ENCODE data around the gene TCEA2. TPM values are rescaled to one million over a fixed set of nuclear protein-coding genes. Genes with fewer than 3 reads are reported as not detected.

TCEA2 gene
- total and polyA plus RNA-seq, 2 of the 13 experiments (the other 11 are each of a cell fraction or from before 2014, with no cell fraction given), result 28.1 to 33.7 TPM

DNA sequence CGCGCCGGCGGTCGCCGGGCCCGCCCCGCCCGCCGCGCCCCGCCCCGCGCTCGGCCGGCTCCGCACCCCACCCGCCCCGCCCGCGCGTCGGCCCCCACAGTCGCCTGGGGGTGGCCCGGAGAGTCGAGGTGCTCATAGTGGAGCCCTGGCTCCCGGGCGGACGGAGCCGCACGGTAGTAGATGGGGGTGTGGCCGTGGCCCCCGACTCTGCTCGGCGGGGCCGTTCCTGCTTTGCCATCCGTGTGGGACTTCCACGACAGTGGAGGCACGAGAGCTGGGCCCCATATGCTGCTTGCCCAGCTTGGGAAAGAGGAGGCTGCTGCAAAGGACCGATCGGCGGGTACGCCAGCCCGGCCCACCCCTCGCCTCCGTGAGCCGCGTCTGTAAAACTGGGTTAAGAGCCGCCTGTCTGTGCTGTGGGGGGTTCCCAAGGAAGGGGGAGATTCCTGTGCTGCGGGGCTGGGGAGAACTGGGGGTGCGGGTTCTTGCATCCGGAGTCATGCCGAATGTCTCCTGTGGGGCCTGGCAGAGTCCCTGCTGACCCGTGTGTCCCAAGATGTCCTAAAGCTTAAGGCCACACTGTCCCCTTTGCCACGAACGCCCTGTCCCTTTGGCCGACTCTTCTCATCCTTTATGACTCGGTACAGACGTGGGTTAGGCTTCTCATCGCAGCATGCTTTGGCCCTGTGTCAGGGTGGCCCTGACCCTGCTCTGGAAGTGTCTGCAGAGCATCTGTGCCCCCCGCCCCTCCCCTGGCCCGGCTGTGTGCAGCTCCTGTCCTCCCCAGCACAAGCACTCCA lies 17.2 kb downstream of the TCEA2 start, which contains the start of gene OPRL1:
Gene OPRL1, plus strand, starts transcription at position 70 of the 800 bp plus-strand sequence. CDS start 12,639 bp downstream, outside the sequence.
- H3K9me3 ChIP-seq (ENCODE audit: low read length), result no peaks in the 10 kb centered on the region
- no peaks in the 10 kb centered on the region for H3K79me2 ChIP-seq (ENCODE audit: insufficient read depth, low read length)
- intact Hi-C loops (cut with micrococcal nuclease; ENCODE audit: unreplicated experiment) (loop anchor here (2.0 kb wide), 1 partner anchor 15 kb away; no protein-coding TSS in a partner anchor), in situ Hi-C loops (cut with HindIII; ENCODE audit: extremely low pct_ligation_motif_present, low pct_unique_long_range_greater_than_20kb) (loop anchor here (5.0 kb wide), 1 partner anchor 37 kb away; no protein-coding TSS in a partner anchor)
- CTCF ChIA-PET (ENCODE audit: low intra/inter-chr PET ratio, low total read pairs), result no interaction called here
- H3K9ac ChIP-seq (ENCODE audit: insufficient read depth, low read depth, low read length), result peak within 1 kb of the TSS; percentile 78
- H3K27me3 ChIP-seq (ENCODE audit: control insufficient read depth in 1 of 2, insufficient read depth in 2 of 2, low read length in 2 of 2), result peaks cover 11 to 22% of the 10 kb centered on the region in 2 experiments
- peaks cover 9% of the 10 kb centered on the region; the same call in 1 of the 2 replicates for H4K20me1 ChIP-seq (ENCODE audit: insufficient read depth, low read length)
- peak; percentile 14 for ATAC-seq
- peak within 1 kb of the TSS; percentile 99 for H3K4me2 ChIP-seq (ENCODE audit: low read depth, low read length)
- no peaks in the 10 kb centered on the region for H3K36me3 ChIP-seq (replicated peaks in 1 of 2; ENCODE audit: control insufficient read depth in 1 of 2, insufficient read depth in 2 of 2, low read length in 2 of 2)
- WGBS (ENCODE audit: low lambda C conversion rate), result 3% methylated on average over 14 of the region's 62 CpGs
- peak within 1 kb of the TSS; percentile 35 for H3K27ac ChIP-seq (ENCODE audit: extremely low read length, insufficient read depth, low read length)
- BruUV-seq (replicated peaks), result no TSS peak
- no peak for FAIRE-seq
- peaks cover 63% of the 10 kb centered on the region for H3K4me1 ChIP-seq (ENCODE audit: insufficient read depth, low read length)
- POLR2A ChIA-PET, result interaction anchor here (0.7 to 4.9 kb wide), 10 partner anchors 10 to 1522 kb away, joined by 3 to 25 read pairs (median 4); partner anchors contain the start of genes C20orf204, PCMTD2, TCEA2 and UCKL1
- no peak within 1 kb of the TSS for H2AFZ ChIP-seq (ENCODE audit: low read length)
- DNase-seq (ENCODE audit: low spot score), result no peak
- H3K4me3 ChIP-seq (replicated peaks in 1 of 3; ENCODE audit: insufficient read depth in 1 of 3, low read depth in 2 of 3, low read length in 3 of 3), result peak within 1 kb of the TSS; percentile 77 to 89 (median 85)
- peak; percentile 26; the same call in 1 of the 2 replicates for TF ChIP-seq ZNF768 (CRISPR knock-in tag; IDR thresholded peaks at IDR 0.05)
- TF ChIP-seq RNF2 (conservative IDR thresholded peaks at IDR 0.05; ENCODE audit: low read depth), result 0 out of 2 replicates have a peak, but pooled peaks have one; percentile 23
- no peak; the same call in 1 of the 2 replicates for TF ChIP-seq BHLHE40 (IDR thresholded peaks at IDR 0.05; ENCODE audit: low read length)
- peak; percentile 82; the same call in 1 of the 2 replicates for TF ChIP-seq ZNF44 (CRISPR knock-in tag; IDR thresholded peaks at IDR 0.05)
- TF ChIP-seq, protein P1, sequence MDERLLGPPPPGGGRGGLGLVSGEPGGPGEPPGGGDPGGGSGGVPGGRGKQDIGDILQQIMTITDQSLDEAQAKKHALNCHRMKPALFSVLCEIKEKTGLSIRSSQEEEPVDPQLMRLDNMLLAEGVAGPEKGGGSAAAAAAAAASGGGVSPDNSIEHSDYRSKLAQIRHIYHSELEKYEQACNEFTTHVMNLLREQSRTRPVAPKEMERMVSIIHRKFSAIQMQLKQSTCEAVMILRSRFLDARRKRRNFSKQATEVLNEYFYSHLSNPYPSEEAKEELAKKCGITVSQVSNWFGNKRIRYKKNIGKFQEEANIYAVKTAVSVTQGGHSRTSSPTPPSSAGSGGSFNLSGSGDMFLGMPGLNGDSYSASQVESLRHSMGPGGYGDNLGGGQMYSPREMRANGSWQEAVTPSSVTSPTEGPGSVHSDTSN (CRISPR knock-in tag; IDR thresholded peaks at IDR 0.05), result no peak
- peak; percentile 67 for TF ChIP-seq ZNF776 (CRISPR knock-in tag; IDR thresholded peaks at IDR 0.05)
- peak; percentile 50; the same call in 1 of the 2 replicates for TF ChIP-seq ZNF761 (CRISPR knock-in tag; conservative IDR thresholded peaks at IDR 0.05)
- TF ChIP-seq, protein P2, sequence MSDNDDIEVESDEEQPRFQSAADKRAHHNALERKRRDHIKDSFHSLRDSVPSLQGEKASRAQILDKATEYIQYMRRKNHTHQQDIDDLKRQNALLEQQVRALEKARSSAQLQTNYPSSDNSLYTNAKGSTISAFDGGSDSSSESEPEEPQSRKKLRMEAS (IDR thresholded peaks at IDR 0.05), result peak; percentile 14; the same call in 1 of the 2 replicates
- 0 out of 2 replicates have a peak, but pooled peaks have one; percentile 11 for TF ChIP-seq ZNF709 (CRISPR knock-in tag; IDR thresholded peaks at IDR 0.05)
- peak; percentile 74; the same call in 1 of the 2 replicates for TF ChIP-seq ZNF83 (CRISPR knock-in tag; IDR thresholded peaks at IDR 0.05; ENCODE audit: borderline replicate concordance)
- TF ChIP-seq NCOA1 (CRISPR knock-in tag; IDR thresholded peaks at IDR 0.05), result no peak
- peak; percentile 84 for TF ChIP-seq HIVEP1 (CRISPR knock-in tag; IDR thresholded peaks at IDR 0.05)
- no peak for TF ChIP-seq ZNF652 (CRISPR knock-in tag; IDR thresholded peaks at IDR 0.05; ENCODE audit: borderline replicate concordance, low read depth)
- TF ChIP-seq, protein P3, sequence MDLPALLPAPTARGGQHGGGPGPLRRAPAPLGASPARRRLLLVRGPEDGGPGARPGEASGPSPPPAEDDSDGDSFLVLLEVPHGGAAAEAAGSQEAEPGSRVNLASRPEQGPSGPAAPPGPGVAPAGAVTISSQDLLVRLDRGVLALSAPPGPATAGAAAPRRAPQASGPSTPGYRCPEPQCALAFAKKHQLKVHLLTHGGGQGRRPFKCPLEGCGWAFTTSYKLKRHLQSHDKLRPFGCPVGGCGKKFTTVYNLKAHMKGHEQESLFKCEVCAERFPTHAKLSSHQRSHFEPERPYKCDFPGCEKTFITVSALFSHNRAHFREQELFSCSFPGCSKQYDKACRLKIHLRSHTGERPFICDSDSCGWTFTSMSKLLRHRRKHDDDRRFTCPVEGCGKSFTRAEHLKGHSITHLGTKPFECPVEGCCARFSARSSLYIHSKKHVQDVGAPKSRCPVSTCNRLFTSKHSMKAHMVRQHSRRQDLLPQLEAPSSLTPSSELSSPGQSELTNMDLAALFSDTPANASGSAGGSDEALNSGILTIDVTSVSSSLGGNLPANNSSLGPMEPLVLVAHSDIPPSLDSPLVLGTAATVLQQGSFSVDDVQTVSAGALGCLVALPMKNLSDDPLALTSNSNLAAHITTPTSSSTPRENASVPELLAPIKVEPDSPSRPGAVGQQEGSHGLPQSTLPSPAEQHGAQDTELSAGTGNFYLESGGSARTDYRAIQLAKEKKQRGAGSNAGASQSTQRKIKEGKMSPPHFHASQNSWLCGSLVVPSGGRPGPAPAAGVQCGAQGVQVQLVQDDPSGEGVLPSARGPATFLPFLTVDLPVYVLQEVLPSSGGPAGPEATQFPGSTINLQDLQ (CRISPR knock-in tag; IDR thresholded peaks at IDR 0.05), result no peak; the same call in 1 of the 2 replicates
- peak; percentile 36; the same call in 1 of the 2 replicates for TF ChIP-seq RBFOX2 (IDR thresholded peaks at IDR 0.05; ENCODE audit: low read depth, low read length)
- no peak for TF ChIP-seq KLF15 (CRISPR knock-in tag; IDR thresholded peaks at IDR 0.05; ENCODE audit: borderline replicate concordance)
- peak; percentile 69; the same call in 1 of the 2 replicates for TF ChIP-seq ARID2 (CRISPR knock-in tag; IDR thresholded peaks at IDR 0.05; ENCODE audit: borderline replicate concordance)
- TF ChIP-seq ZNF496 (CRISPR knock-in tag; IDR thresholded peaks at IDR 0.05; ENCODE audit: insufficient replicate concordance), result no peak
- no peak for TF ChIP-seq SRSF4 (IDR thresholded peaks at IDR 0.05; ENCODE audit: low read depth, low read length, poor library complexity, severe bottlenecking)
- peak; percentile 75; the same call in 1 of the 2 replicates for TF ChIP-seq EEA1 (CRISPR knock-in tag; IDR thresholded peaks at IDR 0.05; ENCODE audit: borderline replicate concordance)
